ENCODE results near the gene DHTKD1. TPM values are rescaled to one million over a fixed set of nuclear protein-coding genes. Genes with fewer than 3 reads are reported as not detected.

Gene DHTKD1
- total and polyA plus RNA-seq, 4 donors: 26.2 to 119 (median 43.0) TPM

GRCh38 chr10:12027539-12027938 is 41.2 kb upstream of the DHTKD1 start (continued):
- TF ChIP-seq RXRA (IDR thresholded peaks at IDR 0.05) (no peak), HNF4A (conservative IDR thresholded peaks at IDR 0.05) (no peak), SP1 (IDR thresholded peaks at IDR 0.05) (no peak), RAD21 (IDR thresholded peaks at IDR 0.05) (no peak)

GRCh38 chr10:12031404-12031803 is 37.4 kb upstream of the DHTKD1 start:
- TF ChIP-seq REST (IDR thresholded peaks at IDR 0.05): no peak
- TF ChIP-seq SP1 (IDR thresholded peaks at IDR 0.05): no peak
- TF ChIP-seq FOXA2 (IDR thresholded peaks at IDR 0.05): no peak
- TF ChIP-seq EGR1 (IDR thresholded peaks at IDR 0.05; ENCODE audit: low read depth in 2 of 2): no peak
- TF ChIP-seq, protein P1, sequence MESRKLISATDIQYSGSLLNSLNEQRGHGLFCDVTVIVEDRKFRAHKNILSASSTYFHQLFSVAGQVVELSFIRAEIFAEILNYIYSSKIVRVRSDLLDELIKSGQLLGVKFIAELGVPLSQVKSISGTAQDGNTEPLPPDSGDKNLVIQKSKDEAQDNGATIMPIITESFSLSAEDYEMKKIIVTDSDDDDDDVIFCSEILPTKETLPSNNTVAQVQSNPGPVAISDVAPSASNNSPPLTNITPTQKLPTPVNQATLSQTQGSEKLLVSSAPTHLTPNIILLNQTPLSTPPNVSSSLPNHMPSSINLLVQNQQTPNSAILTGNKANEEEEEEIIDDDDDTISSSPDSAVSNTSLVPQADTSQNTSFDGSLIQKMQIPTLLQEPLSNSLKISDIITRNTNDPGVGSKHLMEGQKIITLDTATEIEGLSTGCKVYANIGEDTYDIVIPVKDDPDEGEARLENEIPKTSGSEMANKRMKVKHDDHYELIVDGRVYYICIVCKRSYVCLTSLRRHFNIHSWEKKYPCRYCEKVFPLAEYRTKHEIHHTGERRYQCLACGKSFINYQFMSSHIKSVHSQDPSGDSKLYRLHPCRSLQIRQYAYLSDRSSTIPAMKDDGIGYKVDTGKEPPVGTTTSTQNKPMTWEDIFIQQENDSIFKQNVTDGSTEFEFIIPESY (IDR thresholded peaks at IDR 0.05): no peak
- TF ChIP-seq CTCF (IDR thresholded peaks at IDR 0.05; ENCODE audit: low read depth, low read length, missing input control): no peak
- no peak for TF ChIP-seq NR2F2 (IDR thresholded peaks at IDR 0.05)
- no peak for TF ChIP-seq TAF1 (conservative IDR thresholded peaks at IDR 0.05)
- TF ChIP-seq HNF4G (IDR thresholded peaks at IDR 0.05): no peak
- TF ChIP-seq RAD21 (IDR thresholded peaks at IDR 0.05): no peak
- no peak for TF ChIP-seq HNF4A (conservative IDR thresholded peaks at IDR 0.05)
- no peak for TF ChIP-seq RXRA (IDR thresholded peaks at IDR 0.05)
- TF ChIP-seq ATF3 (IDR thresholded peaks at IDR 0.05): no peak
- TF ChIP-seq YY1 (IDR thresholded peaks at IDR 0.05): no peak
- no peak for TF ChIP-seq FOXA1 (IDR thresholded peaks at IDR 0.05)
- no peak for TF ChIP-seq MAX (IDR thresholded peaks at IDR 0.05)
- TF ChIP-seq JUND (IDR thresholded peaks at IDR 0.05): no peak
- TF ChIP-seq GABPA (IDR thresholded peaks at IDR 0.05 in 1 of 2, conservative IDR thresholded peaks at IDR 0.05 in 1 of 2): no peak
- 97% methylated on average over 4 of the region's 4 CpGs for WGBS
- H3K27me3 ChIP-seq (ENCODE audit: control insufficient read depth in 4 of 4, insufficient read depth in 4 of 4, low read length in 3 of 4): no peaks in the 10 kb centered on the region
- no peak overlapping the region for H3K4me3 ChIP-seq (ENCODE audit: low read depth in 1 of 3, low read length in 3 of 3)
- peaks cover 6 to 23% (median 20%) of the 10 kb centered on the region in 4 donors for H3K36me3 ChIP-seq (ENCODE audit: control insufficient read depth in 4 of 4, insufficient read depth in 3 of 4, low read depth in 1 of 4, low read length in 3 of 4)
- H3K9me3 ChIP-seq (ENCODE audit: control insufficient read depth in 4 of 4, low read length in 3 of 4): no peaks in the 10 kb centered on the region
- peaks cover 0 to 3% (median 0%) of the 10 kb centered on the region in 4 donors for H3K4me1 ChIP-seq (ENCODE audit: control insufficient read depth in 4 of 4, insufficient read depth in 4 of 4, low read length in 3 of 4)
- H3K27ac ChIP-seq (ENCODE audit: low read depth in 1 of 2, low read length in 2 of 2): no peak overlapping the region
- H3K9ac ChIP-seq (ENCODE audit: low read depth in 1 of 2, low read length in 2 of 2): no peak overlapping the region
- no peak for DNase-seq (ENCODE audit: low spot score)

All from liver (tissue), 9 donors.